ENCODE measurements around the gene ENPP3.

GRCh38 chr6:131754715-131755567 is 117.8 kb downstream of the ENPP3 start:
- TF ChIP-seq POLR2A (IDR thresholded peaks at IDR 0.05), result no peak
- TF ChIP-seq CTCF (IDR thresholded peaks at IDR 0.05 in 8 of 11, conservative IDR thresholded peaks at IDR 0.05 in 3 of 11), result no peak
